Small intestine (tissue), 7 donors: ENCODE results near the gene UPK3A. TPM values are rescaled to one million over a fixed set of nuclear protein-coding genes. Genes with fewer than 3 reads are reported as not detected.

Source experiments
- DNase-seq, 2 donors: peaks; one replicate each; pipeline versions ENCODE4 v3.0.0 to v3.0.0-alpha.2; 2013
- FAIRE-seq: peaks from 2 replicates; lab custom pipeline; 2012; peaks lifted over from hg19 to GRCh38; lab: Jason Lieb, UNC
- H3K27ac ChIP-seq, 3 donors: one replicate each; pipeline ENCODE4 v1.5.1; 2013; ENCODE audit warnings: low read length in 2 of 3, mild to moderate bottlenecking in 2 of 3, control low read depth in 1 of 3, inconsistent platforms in 1 of 3, low read depth in 1 of 3, moderate library complexity in 1 of 3
- H3K27me3 ChIP-seq, 3 donors: one replicate each; pipeline ENCODE4 v1.6.1; 2013; ENCODE audit warnings: low read length in 3 of 3, inconsistent platforms in 1 of 3; ENCODE audit not compliant: control insufficient read depth in 3 of 3, insufficient read depth in 3 of 3
- H3K36me3 ChIP-seq, 3 donors: one replicate each; pipeline ENCODE4 v1.6.1; 2013; ENCODE audit warnings: low read length in 3 of 3, inconsistent platforms in 1 of 3, low read depth in 1 of 3, mild to moderate bottlenecking in 1 of 3, moderate library complexity in 1 of 3; ENCODE audit not compliant: control insufficient read depth in 3 of 3, insufficient read depth in 2 of 3
- H3K4me1 ChIP-seq, 3 donors: one replicate each; pipeline ENCODE4 v1.6.1; 2013; ENCODE audit warnings: low read length in 2 of 3, inconsistent platforms in 1 of 3, low read depth in 1 of 3, mild to moderate bottlenecking in 1 of 3, moderate library complexity in 1 of 3; ENCODE audit not compliant: control insufficient read depth in 3 of 3, insufficient read depth in 2 of 3
- H3K4me3 ChIP-seq, 3 donors: one replicate each; pipeline ENCODE4 v1.5.1; 2013; ENCODE audit warnings: low read length in 3 of 3, control low read depth in 1 of 3, inconsistent platforms in 1 of 3, low read depth in 1 of 3, mild to moderate bottlenecking in 1 of 3, moderate library complexity in 1 of 3
- H3K9me3 ChIP-seq, 2 donors: one replicate each; pipeline ENCODE4 v1.6.1; 2013; ENCODE audit warnings: low read depth in 1 of 2, low read length in 1 of 2; ENCODE audit not compliant: control insufficient read depth in 2 of 2, insufficient read depth in 1 of 2
- WGBS, 3 donors: extraction: QIAGEN DNeasy Blood & Tissue Kit; methylation state at CpG; one replicate each; pipeline ENCODE4 v1.1.7; 2013; 5-methylcytosine and 5-hydroxymethylcytosine counted together
- polyA plus RNA-seq, 4 donors: library from polyadenylated mRNA; stranded (reverse) in 3 of 4; unstranded in 1 of 4; fragments of 200-250 nt in 3 of 4; fragments of 120-200 nt in 1 of 4; gene quantifications; one replicate each; pipeline versions ENCODE4 v1.2.1 to v1.2.3, GENCODE V29; 2013
- donor health status: healthy with polysubstance abuse.
- donor health status: control.
- donor health status: control.
- donor health status: Bipolar disorder and iron deficiency.
- donor health status: healthy.

The UPK3A gene
- polyA plus RNA-seq, 4 donors, result 0.36 to 306 TPM; not detected in 2

DNA sequence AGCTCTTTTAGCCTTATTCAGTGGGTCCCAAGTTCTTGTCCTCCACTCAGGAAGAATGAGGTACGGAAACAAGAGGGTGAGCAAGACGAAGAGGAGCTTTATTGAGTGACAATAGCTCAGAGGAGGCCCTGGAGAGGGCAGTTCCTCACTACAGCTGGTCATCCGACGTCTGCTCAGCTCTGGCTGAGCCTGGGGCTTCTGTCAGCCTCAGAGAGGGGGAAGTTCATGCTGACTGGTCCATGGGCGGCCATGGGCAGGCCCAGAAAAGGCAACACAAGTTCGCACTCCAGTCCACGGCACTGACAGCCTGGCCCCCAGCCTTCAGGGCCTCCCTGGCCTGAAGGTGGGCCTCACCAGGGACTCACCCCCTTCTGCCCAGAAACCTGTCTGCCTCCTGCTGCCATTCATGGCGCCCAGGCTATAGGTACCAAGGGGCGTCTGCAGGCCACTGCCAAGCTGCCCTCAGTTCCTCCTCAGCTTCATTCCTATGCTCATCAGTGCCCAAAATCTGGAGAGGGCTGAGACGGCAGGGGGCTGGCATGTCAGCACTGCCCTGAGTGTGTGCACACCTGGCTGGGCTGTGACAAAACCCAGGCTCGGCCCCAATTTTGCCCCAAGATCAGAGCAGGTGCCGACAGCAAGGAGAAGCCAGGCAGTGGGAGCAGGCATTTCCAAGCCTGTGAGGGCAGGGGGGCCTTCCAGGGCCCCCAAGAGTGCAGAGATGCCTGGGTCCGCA, 22.4 kb upstream of the UPK3A start:
- Histone ChIP-seq H3K27me3 (no peaks in the 10 kb centered on the region), H3K4me3 (no peak overlapping the region), H3K9me3 (no peaks in the 10 kb centered on the region), H3K27ac (no peak overlapping the region), H3K4me1 (peaks cover 0 to 5% (median 0%) of the 10 kb centered on the region in 3 donors), H3K36me3 (no peaks in the 10 kb centered on the region)
- FAIRE-seq (no peak), DNase-seq (no peak)
- 68 to 81% (median 74%) methylated on average over 13 of the region's 13 CpGs for WGBS, 3 donors

DNA sequence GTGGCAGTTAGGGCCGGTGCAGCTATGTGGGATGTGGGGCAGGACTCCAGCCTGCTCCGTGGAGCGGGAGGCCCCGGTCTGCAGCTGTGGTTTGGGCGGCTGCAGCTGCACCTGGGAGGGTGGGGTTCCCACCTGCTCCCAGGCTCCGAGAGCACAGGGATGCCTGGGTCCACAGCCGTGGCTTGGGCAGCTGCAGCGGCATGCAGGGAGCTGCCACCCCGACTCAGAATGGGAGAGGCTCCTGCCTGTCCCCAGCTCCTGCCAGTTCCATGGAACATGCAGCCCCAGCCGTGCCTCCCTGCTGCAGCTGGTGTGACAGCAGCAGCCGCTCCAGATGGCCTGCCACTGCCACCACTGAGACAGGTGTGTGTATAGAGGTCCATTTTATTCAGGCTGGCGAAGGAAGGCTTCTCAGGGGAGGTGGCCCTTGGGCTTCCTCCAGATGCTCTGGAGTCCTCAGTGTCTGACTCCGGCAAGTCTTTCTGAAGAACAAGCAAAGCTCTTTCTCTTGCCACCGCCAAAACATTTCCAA, 21.8 kb upstream of the UPK3A start:
- no peaks in the 10 kb centered on the region for H3K27me3 ChIP-seq
- H3K9me3 ChIP-seq, result no peaks in the 10 kb centered on the region
- 23 to 50% (median 46%) methylated on average over 14 of the region's 14 CpGs for WGBS, 3 donors
- H3K4me3 ChIP-seq, result no peak overlapping the region
- no peaks in the 10 kb centered on the region for H3K36me3 ChIP-seq
- H3K4me1 ChIP-seq, result peaks cover 0 to 5% (median 0%) of the 10 kb centered on the region in 3 donors
- FAIRE-seq, result no peak
- peak overlapping the region in 1 of 3 donors; percentile 27 for H3K27ac ChIP-seq
- DNase-seq, result no peak

DNA sequence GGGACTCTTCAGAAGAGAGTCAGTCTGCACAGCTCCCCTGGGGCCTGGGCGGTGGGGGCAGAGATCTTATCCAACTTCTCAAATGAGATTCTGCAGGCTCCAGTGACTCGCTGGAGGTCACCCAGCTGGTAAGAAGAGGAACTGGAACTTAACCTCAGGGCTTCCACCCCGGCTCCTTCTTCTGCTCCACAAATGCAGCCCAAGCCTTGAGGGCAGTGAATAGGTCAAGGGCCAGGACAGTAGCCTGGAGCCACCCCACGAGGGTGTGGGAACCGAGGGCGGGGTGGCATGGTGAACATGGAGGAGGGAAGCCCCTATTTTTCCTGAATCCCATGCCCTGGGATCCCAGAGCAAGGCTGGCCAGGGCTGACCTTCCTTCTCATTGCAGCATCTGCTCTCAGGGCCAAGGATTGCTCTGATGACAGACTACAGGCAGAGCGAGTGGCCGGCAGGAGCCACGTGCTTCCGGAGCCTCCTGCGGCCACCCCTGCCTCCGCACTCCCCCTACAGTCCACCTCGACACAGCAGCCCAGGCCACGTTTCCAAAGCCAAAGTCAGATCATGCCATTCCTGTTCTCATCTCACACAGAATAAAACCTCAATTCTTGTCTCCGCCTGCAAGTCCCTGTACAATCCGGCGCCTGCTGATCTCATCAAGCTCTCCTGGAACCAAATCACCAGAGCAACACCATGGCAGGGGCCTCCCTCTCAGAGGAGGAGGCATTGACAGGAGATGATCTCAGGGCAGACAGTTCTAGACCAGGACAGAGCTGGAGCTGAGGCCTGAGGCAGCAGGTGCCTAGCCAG, 21.1 kb upstream of the UPK3A start:
- H3K36me3 ChIP-seq, result no peaks in the 10 kb centered on the region
- no peaks in the 10 kb centered on the region for H3K27me3 ChIP-seq
- H3K27ac ChIP-seq, result peak overlapping the region in 1 of 3 donors; percentile 47
- DNase-seq (peak in 1 of 2 donors; percentile 79), FAIRE-seq (no peak)
- 39 to 66% (median 64%) methylated on average over 17 of the region's 17 CpGs for WGBS, 3 donors
- no peak overlapping the region for H3K4me3 ChIP-seq
- no peaks in the 10 kb centered on the region for H3K9me3 ChIP-seq
- H3K4me1 ChIP-seq, result peaks cover 0 to 5% (median 0%) of the 10 kb centered on the region in 3 donors

DNA sequence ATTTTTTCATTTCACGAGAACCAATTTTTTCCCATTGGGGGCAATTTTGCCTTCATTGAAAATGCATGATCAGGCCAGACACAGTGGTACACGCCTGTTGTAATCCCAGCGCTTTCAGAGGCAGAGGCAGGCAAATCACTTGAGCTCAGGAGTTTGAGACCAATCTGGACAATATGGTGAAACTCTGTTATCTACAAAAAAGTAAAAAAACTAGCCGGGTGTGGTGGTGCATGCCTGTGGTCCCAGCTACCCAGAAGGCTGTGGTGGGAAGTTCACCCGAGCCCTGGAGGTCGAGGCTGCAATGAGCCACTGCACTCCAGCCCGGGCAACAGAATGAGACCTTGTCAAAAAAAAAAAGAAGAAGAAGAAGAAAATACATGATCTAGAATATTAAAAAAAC, 19.2 kb upstream of the UPK3A start:
- Histone ChIP-seq H3K27me3 (no peaks in the 10 kb centered on the region), H3K4me1 (peaks cover 0 to 18% (median 0%) of the 10 kb centered on the region in 3 donors), H3K27ac (no peak overlapping the region), H3K9me3 (no peaks in the 10 kb centered on the region), H3K36me3 (no peaks in the 10 kb centered on the region), H3K4me3 (no peak overlapping the region)
- DNase-seq (no peak), FAIRE-seq (no peak)
- WGBS, 3 donors, result 65 to 69% (median 68%) methylated on average over 7 of the region's 7 CpGs

DNA sequence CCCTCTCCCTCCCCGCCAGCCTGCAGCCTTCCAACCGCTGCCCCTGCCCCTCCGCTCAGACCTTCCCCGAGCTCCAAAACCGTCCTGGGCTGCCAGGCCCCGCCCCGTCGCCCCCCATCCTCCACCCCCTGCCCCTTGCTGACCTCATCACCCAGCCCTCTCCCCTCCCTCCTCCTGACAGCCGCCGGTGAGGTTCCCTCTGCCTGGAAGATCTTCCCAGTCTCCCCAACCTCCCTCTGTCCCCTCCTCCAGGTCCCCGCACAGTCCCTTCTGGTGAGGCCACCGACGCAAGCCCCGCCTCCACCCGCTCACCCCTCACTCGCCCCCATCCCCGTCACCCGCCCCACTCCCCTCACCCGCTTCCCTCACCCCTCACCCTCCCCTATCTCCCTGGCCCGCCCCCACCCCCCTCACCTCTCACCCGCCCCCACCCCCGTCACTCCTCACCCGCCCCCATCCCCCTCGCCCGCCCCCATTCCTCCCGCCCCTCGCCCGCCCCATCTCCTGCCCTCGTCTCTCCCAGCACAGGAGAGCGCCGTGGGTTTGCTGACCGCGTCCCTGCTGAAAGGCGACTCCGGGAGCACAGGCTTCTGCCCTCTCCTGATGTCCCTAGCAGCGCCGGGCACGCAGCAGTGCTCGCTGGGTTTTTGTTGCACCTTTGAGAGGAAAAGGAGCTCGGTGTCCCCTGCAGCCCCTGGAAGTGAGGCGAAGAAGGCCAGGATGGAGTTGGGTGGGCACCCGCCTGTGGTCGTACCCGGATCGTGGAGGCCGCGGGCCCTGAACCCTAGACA, 16.4 kb upstream of the UPK3A start:
- WGBS, 3 donors, result 2 to 4% (median 2%) methylated on average over 31 to 47 of the region's 47 CpGs
- H3K27me3 ChIP-seq, result no peaks in the 10 kb centered on the region
- peaks cover 0 to 42% (median 2%) of the 10 kb centered on the region in 3 donors for H3K4me1 ChIP-seq
- peaks cover 0 to 2% (median 0%) of the 10 kb centered on the region in 3 donors for H3K36me3 ChIP-seq
- FAIRE-seq (no peak), DNase-seq (peak in 1 of 2 donors; percentile 50)
- peak overlapping the region in 1 of 3 donors; percentile 53 for H3K27ac ChIP-seq
- peak overlapping the region; percentile 38 to 78 (median 57) for H3K4me3 ChIP-seq
- H3K9me3 ChIP-seq, result no peaks in the 10 kb centered on the region

DNA sequence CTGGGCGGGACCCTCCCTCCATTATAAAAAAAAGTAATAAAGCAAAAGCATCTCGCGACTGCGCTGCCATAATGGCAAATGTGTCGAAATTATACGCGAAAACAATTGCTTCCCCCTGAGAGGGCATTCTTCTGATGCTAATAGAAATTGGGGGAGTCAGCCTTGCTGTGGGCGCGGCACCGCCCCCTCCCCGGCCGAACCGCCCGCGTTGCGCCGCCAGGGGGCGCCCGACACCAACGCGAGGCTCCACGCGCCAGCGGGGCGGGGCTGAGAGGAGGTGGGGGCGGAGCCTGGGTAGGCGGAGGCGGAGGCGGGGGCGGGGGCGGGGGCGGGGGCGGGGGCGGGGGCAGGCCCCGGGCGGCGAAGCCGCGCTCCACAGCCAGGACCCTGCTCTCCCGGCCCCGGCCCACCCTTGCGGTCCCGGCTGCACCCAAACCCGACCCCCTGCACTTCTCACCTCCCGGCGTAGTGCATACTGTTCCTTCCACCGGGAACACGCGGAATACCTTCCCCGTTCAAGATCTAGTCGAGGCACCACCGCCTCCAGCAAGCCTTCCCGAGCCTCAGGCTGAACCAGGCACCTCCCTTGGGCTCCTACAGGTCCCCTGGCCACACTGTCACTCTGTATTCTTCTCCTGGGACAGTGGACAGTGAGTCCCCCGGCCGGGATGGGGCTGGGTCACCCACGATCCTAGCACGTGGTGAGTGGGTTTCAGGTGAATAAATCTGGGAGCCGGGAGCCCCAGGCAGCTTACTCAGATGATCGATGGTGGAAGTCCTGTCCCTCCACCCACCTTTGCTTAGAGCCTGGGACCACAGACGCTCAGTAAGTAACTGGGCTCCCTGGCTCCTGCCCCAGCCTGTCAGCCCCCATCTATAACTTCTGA, 15.5 kb upstream of the UPK3A start:
- no peak for FAIRE-seq
- Histone ChIP-seq H3K4me3 (peak overlapping the region; percentile 44 to 78 (median 57)), H3K36me3 (peaks cover 0 to 2% (median 0%) of the 10 kb centered on the region in 3 donors), H3K27me3 (no peaks in the 10 kb centered on the region), H3K9me3 (peaks cover 0 to 2% of the 10 kb centered on the region in 2 donors), H3K4me1 (peaks cover 3 to 43% (median 5%) of the 10 kb centered on the region in 3 donors), H3K27ac (peak overlapping the region in 2 of 3 donors; percentile 42 to 53)
- DNase-seq, result peak; percentile 74 to 92
- 2 to 3% (median 2%) methylated on average over 41 to 49 of the region's 60 CpGs for WGBS, 3 donors
